ENCODE measurements around the gene NOX4. TPM values are rescaled to one million over a fixed set of nuclear protein-coding genes. Genes with fewer than 3 reads are reported as not detected.
"Not testable (repeated sequence)": the region's sequence is repeated elsewhere in the genome, so short reads cannot be mapped to it uniquely, and the experiment has no call there.

Gene NOX4
- total and polyA plus RNA-seq, 2 of the 8 experiments (the other 6 are each of a cell fraction or from before 2014, with no cell fraction given): 2.0 to 2.3 TPM

DNA sequence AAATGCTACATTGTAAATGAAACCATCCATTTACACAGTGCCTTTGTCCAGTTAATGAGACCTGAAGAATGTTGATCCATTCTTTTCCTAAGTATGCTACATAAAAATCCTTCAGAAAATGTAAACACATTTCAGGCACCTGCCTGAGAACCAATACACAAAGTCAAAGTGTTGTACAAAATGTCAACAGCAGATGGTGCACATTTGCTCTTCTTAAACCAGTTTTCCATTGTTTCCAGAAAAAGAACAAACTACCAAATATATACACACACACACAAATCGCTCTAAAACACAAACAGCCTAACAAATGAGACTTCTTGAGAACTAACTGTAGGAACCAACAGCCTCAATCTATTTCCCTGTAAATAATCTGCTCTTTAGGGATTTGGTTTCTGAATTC lies 157.5 kb downstream of the NOX4 start:
- H2BK120ac ChIP-seq (replicated peaks; ENCODE audit: low read depth, low read length); H2BK12ac ChIP-seq (ENCODE audit: low read depth, low read length); H4K20me1 ChIP-seq (replicated peaks in 1 of 2; ENCODE audit: control insufficient read depth in 1 of 2, insufficient read depth in 2 of 2, low read length in 2 of 2); H4K91ac ChIP-seq (replicated peaks; ENCODE audit: insufficient read length, low read length); H3K23me2 ChIP-seq (ENCODE audit: low read depth, low read length); FAIRE-seq; H3K27me3 ChIP-seq (replicated peaks in 1 of 4; ENCODE audit: control insufficient read depth in 3 of 4, extremely low read depth in 1 of 4, insufficient read depth in 3 of 4, low read length in 3 of 4); H2BK20ac ChIP-seq (ENCODE audit: low read length); H3K9me3 ChIP-seq (ENCODE audit: insufficient read depth in 2 of 2, low read depth in 1 of 2, low read length in 1 of 2); H3K36me3 ChIP-seq (ENCODE audit: control insufficient read depth in 2 of 4, insufficient read depth in 4 of 4, low read length in 3 of 4); H2AFZ ChIP-seq (ENCODE audit: low read length); H3K9ac ChIP-seq (replicated peaks in 1 of 4; ENCODE audit: extremely low read depth in 1 of 4, low read depth in 3 of 4, low read length in 3 of 4); H3K4me1 ChIP-seq (replicated peaks in 1 of 4; ENCODE audit: control insufficient read depth in 3 of 4, insufficient read depth in 4 of 4, low read length in 3 of 4); H3K79me1 ChIP-seq (ENCODE audit: low read depth, low read length); H2BK5ac ChIP-seq (ENCODE audit: low read depth, low read length); H3K4me2 ChIP-seq (ENCODE audit: insufficient read depth in 1 of 2, low read depth in 2 of 2, low read length in 2 of 2); POLR2A ChIA-PET (ENCODE audit: partially characterized antibody); H3K27ac ChIP-seq (ENCODE audit: low read depth, low read length); H3K79me2 ChIP-seq (ENCODE audit: control insufficient read depth in 1 of 2, insufficient read depth in 2 of 2, low read length in 2 of 2); H2AK5ac ChIP-seq (ENCODE audit: low read depth, low read length); H3K4me3 ChIP-seq (ENCODE audit: extremely low read depth in 1 of 4, insufficient read depth in 2 of 4, low read depth in 3 of 4, low read length in 4 of 4); H4K8ac ChIP-seq (ENCODE audit: extremely low read depth, insufficient read depth, low read length); DNase-seq (ENCODE audit: low read depth in 1 of 2, low spot score in 2 of 2); H3K18ac ChIP-seq (ENCODE audit: extremely low read depth, low read length); H3K56ac ChIP-seq (replicated peaks; ENCODE audit: insufficient read length, low read depth, low read length); H3K14ac ChIP-seq (ENCODE audit: insufficient read length); H3K4ac ChIP-seq (replicated peaks; ENCODE audit: insufficient read length, low read depth, low read length); H3K23ac ChIP-seq (ENCODE audit: insufficient read length); H4K5ac ChIP-seq (ENCODE audit: insufficient read length, low read depth, low read length); H2BK15ac ChIP-seq (ENCODE audit: low read length): not testable (repeated sequence)
- 77% methylated on average over 1 of the region's 1 CpG; no CpG with 5 or more reads in 1 of the 2 experiments for WGBS, 2 experiments (ENCODE audit: extremely low coverage in 1 of 2, insufficient coverage in 1 of 2, insufficient read length in 1 of 2, insufficient replicate concordance in 2 of 2, low coverage in 1 of 2, low lambda C conversion rate in 2 of 2, missing lambda C conversion rate in 1 of 2)
- CTCF ChIA-PET (ENCODE audit: partially characterized antibody): interaction anchor here (0.7 to 1.9 kb wide), 3 partner anchors 71 to 281 kb away, joined by 3 to 6 read pairs (median 3); no protein-coding TSS in a partner anchor
- TF ChIP-seq RAD21 (IDR thresholded peaks at IDR 0.05 in 1 of 2, conservative IDR thresholded peaks at IDR 0.05 in 1 of 2; ENCODE audit: low read depth in 2 of 2, low read length in 2 of 2): peak; percentile 44 to 48
- TF ChIP-seq, protein P1, sequence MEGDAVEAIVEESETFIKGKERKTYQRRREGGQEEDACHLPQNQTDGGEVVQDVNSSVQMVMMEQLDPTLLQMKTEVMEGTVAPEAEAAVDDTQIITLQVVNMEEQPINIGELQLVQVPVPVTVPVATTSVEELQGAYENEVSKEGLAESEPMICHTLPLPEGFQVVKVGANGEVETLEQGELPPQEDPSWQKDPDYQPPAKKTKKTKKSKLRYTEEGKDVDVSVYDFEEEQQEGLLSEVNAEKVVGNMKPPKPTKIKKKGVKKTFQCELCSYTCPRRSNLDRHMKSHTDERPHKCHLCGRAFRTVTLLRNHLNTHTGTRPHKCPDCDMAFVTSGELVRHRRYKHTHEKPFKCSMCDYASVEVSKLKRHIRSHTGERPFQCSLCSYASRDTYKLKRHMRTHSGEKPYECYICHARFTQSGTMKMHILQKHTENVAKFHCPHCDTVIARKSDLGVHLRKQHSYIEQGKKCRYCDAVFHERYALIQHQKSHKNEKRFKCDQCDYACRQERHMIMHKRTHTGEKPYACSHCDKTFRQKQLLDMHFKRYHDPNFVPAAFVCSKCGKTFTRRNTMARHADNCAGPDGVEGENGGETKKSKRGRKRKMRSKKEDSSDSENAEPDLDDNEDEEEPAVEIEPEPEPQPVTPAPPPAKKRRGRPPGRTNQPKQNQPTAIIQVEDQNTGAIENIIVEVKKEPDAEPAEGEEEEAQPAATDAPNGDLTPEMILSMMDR (IDR thresholded peaks at IDR 0.05; ENCODE audit: control extremely low read depth in 1 of 3, insufficient read depth in 1 of 3, low read depth in 1 of 3, low read length in 3 of 3): peak in 2 of 3 experiments; percentile 19; a peak in 2 of 4 replicates

Measured in H1 (cell line).